HCT116 (cell line): Measurements from ENCODE around the gene OR4L1.

Source experiments
- ATF3 ChIP-seq: IDR thresholded peaks from 2 replicates; pipeline ENCODE4 v1.6.1; 2012
- CEBPB ChIP-seq: IDR thresholded peaks from 2 replicates; pipeline ENCODE4 v1.6.1; 2012; ENCODE audit warnings: low read depth
- CTCF ChIP-seq, 3 experiments: fragments of 200-600 bp in 1 of 3; sonication (generic) in 1 of 3; IDR thresholded peaks in 2 of 3; conservative IDR thresholded peaks in 1 of 3; 2 replicates each; pipeline ENCODE4 v1.5.1; 2012 to 2017; ENCODE audit warnings: low read depth in 2 of 3, low read length in 2 of 3, antibody characterized with exemption in 1 of 3, borderline replicate concordance in 1 of 3, control low read depth in 1 of 3, mild to moderate bottlenecking in 1 of 3, mixed read lengths in 1 of 3, mixed run types in 1 of 3, moderate library complexity in 1 of 3; ENCODE audit not compliant: insufficient read depth in 1 of 3
- EGR1 ChIP-seq: IDR thresholded peaks from 2 replicates; pipeline ENCODE4 v1.6.1; 2012; ENCODE audit warnings: low read depth
- ELF1 ChIP-seq: IDR thresholded peaks from 2 replicates; pipeline ENCODE4 v1.6.1; 2012; ENCODE audit warnings: low read depth, borderline replicate concordance
- EZH2 ChIP-seq: fragments of 200-600 bp; sonication (generic); IDR thresholded peaks from 2 replicates; pipeline ENCODE4 v1.6.1; 2017; ENCODE audit warnings: antibody characterized with exemption, mixed run types
- POLR2A ChIP-seq: IDR thresholded peaks from 2 replicates; pipeline ENCODE4 v1.7.0; 2011; ENCODE audit warnings: borderline replicate concordance; ENCODE audit not compliant: insufficient read depth, insufficient read length; ENCODE audit errors: extremely low read depth
- POLR2AphosphoS5 ChIP-seq: IDR thresholded peaks from 2 replicates; pipeline ENCODE4 v1.6.1; 2011; ENCODE audit warnings: mild to moderate bottlenecking, low read depth, low read length, moderate library complexity
- RAD21 ChIP-seq: IDR thresholded peaks from 2 replicates; pipeline ENCODE4 v1.6.1; 2012; ENCODE audit warnings: low read depth, mild to moderate bottlenecking
- SIN3A ChIP-seq: IDR thresholded peaks from 2 replicates; pipeline ENCODE4 v1.6.1; 2012; ENCODE audit warnings: low read depth
- SP1 ChIP-seq: IDR thresholded peaks from 2 replicates; pipeline ENCODE4 v1.6.1; 2012; ENCODE audit warnings: low read depth
- TCF7L2 ChIP-seq: IDR thresholded peaks from 2 replicates; pipeline ENCODE4 v1.7.0; 2011; ENCODE audit warnings: borderline replicate concordance, inconsistent platforms; ENCODE audit not compliant: insufficient read depth, insufficient read length; ENCODE audit errors: extremely low read depth
- YY1 ChIP-seq: IDR thresholded peaks from 2 replicates; pipeline ENCODE4 v1.6.1; 2011; ENCODE audit warnings: low read length, low read depth, moderate library complexity, mild to moderate bottlenecking; ENCODE audit not compliant: insufficient replicate concordance; ENCODE audit errors: extremely low read depth

GRCh38 chr14:20092050-20092449 is 32.2 kb downstream of the OR4L1 start:
- TF ChIP-seq CEBPB (no peak), CTCF (IDR thresholded peaks at IDR 0.05 in 2 of 3, conservative IDR thresholded peaks at IDR 0.05 in 1 of 3; ENCODE audit: borderline replicate concordance in 1 of 3, insufficient read depth in 1 of 3, low read depth in 2 of 3, low read length in 2 of 3) (no peak), POLR2A (no peak), SIN3A (no peak), SP1 (no peak), YY1 (no peak), EGR1 (no peak), ATF3 (no peak), POLR2AphosphoS5 (no peak), ELF1 (no peak), EZH2 (no peak), TCF7L2 (no peak), RAD21 (no peak)
